Fibroblast of mammary gland (primary cell): ENCODE results near the gene CHAF1B.

Experiments
- DNase-seq: peaks from one replicate; pipeline ENCODE4 v3.0.0-alpha.2; 2010; ENCODE audit warnings: low read depth
- H3K4me3 ChIP-seq: 2 replicates; pipeline ENCODE4 v1.5.1; 2011; ENCODE audit warnings: low read depth, mild to moderate bottlenecking, low read length, moderate library complexity; ENCODE audit not compliant: control insufficient read depth
- CTCF ChIP-seq: conservative IDR thresholded peaks from 2 replicates; pipeline ENCODE4 v1.5.1; 2011; ENCODE audit warnings: low read depth, low read length, inconsistent platforms; ENCODE audit not compliant: control insufficient read depth, insufficient read depth

Gene CHAF1B

GRCh38 chr21:36465478-36465877, 80.3 kb downstream of the CHAF1B start:
- no peak for TF ChIP-seq CTCF
- H3K4me3 ChIP-seq, result no peak overlapping the region
- DNase-seq, result no peak

GRCh38 chr21:36466061-36466511, 80.9 kb downstream of the CHAF1B start:
- TF ChIP-seq CTCF, result no peak
- H3K4me3 ChIP-seq, result no peak overlapping the region
- DNase-seq, result peak; percentile 15
